Spleen (tissue), 7 donors: ENCODE measurements around the gene CITED2.

Source experiments
- CTCF ChIP-seq, 11 experiments: fragments of 200-600 bp in 7 of 11; fragments of 450-650 bp in 4 of 11; sonication (generic) in 4 of 11; IDR thresholded peaks in 8 of 11; conservative IDR thresholded peaks in 3 of 11; 1 replicate in 7 of 11; 2 replicates in 4 of 11; pipeline versions ENCODE4 v1.4.0 to v1.8.0; 2016 to 2021; ENCODE audit warnings: antibody characterized with exemption in 11 of 11, inconsistent platforms in 4 of 11, mild to moderate bottlenecking in 1 of 11
- POLR2A ChIP-seq, 3 donors: fragments of 450-650 bp; IDR thresholded peaks; one replicate each; pipeline ENCODE4 v1.5.1; 2017; ENCODE audit warnings: antibody characterized with exemption in 3 of 3, mild to moderate bottlenecking in 1 of 3
- POLR2AphosphoS5 ChIP-seq, 3 donors: sonication (generic); formaldehyde crosslinking; IDR thresholded peaks; one replicate each; pipeline ENCODE4 v1.5.1; 2017; ENCODE audit warnings: antibody characterized with exemption in 3 of 3
- donor health status: DM: no; HTN: no; CAD: no; lungs with moderate emphysema.
- donor health status: DM: no; HTN: no; CAD: no.
- donor health status: DM: no; HTN: no; CAD: no.

GRCh38 chr6:139398658-139399057, 24.2 kb upstream of the CITED2 start:
- no peak for TF ChIP-seq CTCF (IDR thresholded peaks at IDR 0.05 in 8 of 11, conservative IDR thresholded peaks at IDR 0.05 in 3 of 11)
- no peak for TF ChIP-seq POLR2A (IDR thresholded peaks at IDR 0.05)
- TF ChIP-seq POLR2AphosphoS5 (IDR thresholded peaks at IDR 0.05): peak in 1 of 3 donors; percentile 19
